AG04450 (cell line): ENCODE results near the gene MTRFR. TPM values are rescaled to one million over a fixed set of nuclear protein-coding genes. Genes with fewer than 3 reads are reported as not detected.
"Not testable (repeated sequence)": the region's sequence is repeated elsewhere in the genome, so short reads cannot be mapped to it uniquely, and the experiment has no call there.

Experiments used
- CTCF ChIA-PET: fragments of 300-600, 350-600 bp; formaldehyde crosslinking; extraction: SDS; loops from one replicate; lab custom pipeline; 2022; ENCODE audit warnings: antibody characterized with exemption, inconsistent platforms; lab: Charles Lee
- POLR2A ChIA-PET: fragments of 350-600 bp; formaldehyde crosslinking; extraction: SDS; loops from one replicate; lab custom pipeline; 2021; ENCODE audit warnings: antibody characterized with exemption, inconsistent platforms; lab: Yijun Ruan, JAX
- DNase-seq: peaks from one replicate; pipeline ENCODE4 v3.0.0-alpha.2; 2011; ENCODE audit warnings: low read depth, low spot score
- H3K27ac ChIP-seq: one replicate; pipeline ENCODE4 v1.5.1; 2012; ENCODE audit warnings: low read depth, low read length, control low read depth
- H3K27me3 ChIP-seq: one replicate; pipeline ENCODE4 v1.6.0; 2012; ENCODE audit warnings: low read length; ENCODE audit not compliant: control insufficient read depth, insufficient read depth
- H3K4me3 ChIP-seq: 2 replicates; pipeline ENCODE4 v1.5.1; 2011; ENCODE audit warnings: mild to moderate bottlenecking, low read depth, low read length, control low read depth
- H3K9me3 ChIP-seq: 2 replicates; pipeline ENCODE4 v1.5.1; 2012; ENCODE audit warnings: low read length; ENCODE audit not compliant: control insufficient read depth, insufficient read depth
- CTCF ChIP-seq: IDR thresholded peaks from 2 replicates; pipeline ENCODE4 v1.5.1; 2011; ENCODE audit warnings: low read depth, low read length, control low read depth, inconsistent platforms
- polyA plus RNA-seq: library from polyadenylated mRNA; depleted of rRNA; stranded (reverse); fragments of >200 nt; gene quantifications from 2 replicates; pipeline ENCODE4 v1.2.3, GENCODE V29; 2011

The MTRFR gene
- polyA plus RNA-seq, 1 experiment, result 9.4 TPM

- no peaks in the 10 kb centered on the region for H3K27me3 ChIP-seq
- CTCF ChIA-PET, result interaction anchor here (0.7 to 2.6 kb wide), 23 partner anchors 10 to 445 kb away, joined by 3 to 41 read pairs (median 5); partner anchors contain the start of gene OGFOD2
- H3K4me3 ChIP-seq, result no peak overlapping the region
- DNase-seq, result no peak
- H3K27ac ChIP-seq, result no peak overlapping the region
- no peak for TF ChIP-seq CTCF
- POLR2A ChIA-PET, result no interaction called here
- no peaks in the 10 kb centered on the region for H3K9me3 ChIP-seq
These were observed 5.7 kb downstream of the MTRFR start for GRCh38 chr12:123238961-123239360.

GRCh38 chr12:123242116-123242904 is 9.1 kb downstream of the MTRFR start:
- POLR2A ChIA-PET, result interaction anchor here (2.7 kb wide), 1 partner anchor 10 kb away, joined by 31 read pairs; the partner anchor contains the start of genes MPHOSPH9 and MTRFR
- Histone ChIP-seq H3K27ac (no peak overlapping the region), H3K4me3 (no peak overlapping the region), H3K27me3 (no peaks in the 10 kb centered on the region), H3K9me3 (no peaks in the 10 kb centered on the region)
- CTCF ChIA-PET, result interaction anchor here (0.7 kb wide), 1 partner anchor 448 kb away, joined by 3 read pairs; no protein-coding TSS in a partner anchor
- DNase-seq, result no peak
- no peak for TF ChIP-seq CTCF

- Histone ChIP-seq H3K27me3 (no peaks in the 10 kb centered on the region), H3K4me3 (no peak overlapping the region), H3K27ac (no peak overlapping the region), H3K9me3 (no peaks in the 10 kb centered on the region)
- ChIA-PET CTCF (no interaction called here), POLR2A (interaction anchor here (1.0 kb wide), 1 partner anchor 11 kb away, joined by 3 read pairs; the partner anchor contains the start of genes MPHOSPH9 and MTRFR)
- TF ChIP-seq CTCF, result no peak
- DNase-seq, result no peak
These were observed 10.5 kb downstream of the MTRFR start for GRCh38 chr12:123243671-123244262.

GRCh38 chr12:123245678-123246077 is 12.4 kb downstream of the MTRFR start:
- no peaks in the 10 kb centered on the region for H3K27me3 ChIP-seq
- peaks cover 7% of the 10 kb centered on the region for H3K9me3 ChIP-seq
- ChIA-PET POLR2A (interaction anchor here (0.6 kb wide), 1 partner anchor 33 kb away, joined by 5 read pairs; no protein-coding TSS in a partner anchor), CTCF (no interaction called here)
- no peak for DNase-seq
- no peak for TF ChIP-seq CTCF
- no peak overlapping the region for H3K27ac ChIP-seq
- H3K4me3 ChIP-seq, result no peak overlapping the region

GRCh38 chr12:123248129-123248528 is 14.9 kb downstream of the MTRFR start:
- not testable (repeated sequence) for H3K9me3 ChIP-seq, H3K27ac ChIP-seq, H3K4me3 ChIP-seq, H3K27me3 ChIP-seq, DNase-seq
- ChIA-PET CTCF (interaction anchor here (0.6 to 2.1 kb wide), 3 partner anchors 10 to 27 kb away, joined by 3 to 8 read pairs (median 3); no protein-coding TSS in a partner anchor), POLR2A (interaction anchor here (0.5 to 2.1 kb wide), 3 partner anchors 10 to 15 kb away, joined by 7 to 14 read pairs (median 8); partner anchors contain the start of genes MPHOSPH9 and MTRFR)

- not testable (repeated sequence) for H3K27ac ChIP-seq, H3K9me3 ChIP-seq, H3K4me3 ChIP-seq, H3K27me3 ChIP-seq, DNase-seq
- CTCF ChIA-PET, result interaction anchor here (0.7 to 1.0 kb wide), 2 partner anchors 11 to 21 kb away, joined by 3 to 4 read pairs; no protein-coding TSS in a partner anchor
- POLR2A ChIA-PET, result interaction anchor here (1.2 to 2.1 kb wide), 2 partner anchors 9 to 16 kb away, joined by 7 to 8 read pairs; partner anchors contain the start of genes MPHOSPH9 and MTRFR
These were observed 15.9 kb downstream of the MTRFR start for GRCh38 chr12:123248996-123249741.
